SK-N-SH treated with all-trans-retinoic acid at 6 μM for 48 hours (cell line): ENCODE data around the gene BANP.
"Not testable (repeated sequence)": the region's sequence is repeated elsewhere in the genome, so short reads cannot be mapped to it uniquely, and the experiment has no call there.

Experiments used
- ATAC-seq: fragments of 200-7000 bp; cut with Tn5 transposase; 3 replicates; pipeline ENCODE4 v1.9.1; 2020; ENCODE audit warnings: mild to moderate bottlenecking, moderate library complexity
- ARNTL ChIP-seq: fragments of 450-650 bp; formaldehyde crosslinking; IDR thresholded peaks from 2 replicates; pipeline ENCODE4 v1.5.0; 2020; ENCODE audit warnings: low read depth, mild to moderate bottlenecking, moderate library complexity, borderline replicate concordance
- BACH2 ChIP-seq: fragments of 250-450 bp; sonication (Bioruptor Pico); IDR thresholded peaks from 2 replicates; pipeline ENCODE4 v1.9.0; 2021; ENCODE audit warnings: mild to moderate bottlenecking, borderline replicate concordance
- CREB5 ChIP-seq: fragments of 250-450 bp; sonication (Bioruptor Pico); IDR thresholded peaks from 2 replicates; pipeline ENCODE4 v1.5.1; 2020; ENCODE audit warnings: low read depth, mild to moderate bottlenecking, moderate library complexity
- CSDC2 ChIP-seq: fragments of 250-450 bp; sonication (Bioruptor Pico); IDR thresholded peaks from 2 replicates; pipeline ENCODE4 v1.5.0; 2020; ENCODE audit warnings: mild to moderate bottlenecking, moderate library complexity
- ESRRG ChIP-seq: fragments of 250-450 bp; sonication (Bioruptor Pico); IDR thresholded peaks from 2 replicates; pipeline ENCODE4 v1.6.1; 2021; ENCODE audit warnings: mild to moderate bottlenecking
- GLIS3 ChIP-seq: fragments of 250-450 bp; sonication (Bioruptor Pico); IDR thresholded peaks from 2 replicates; pipeline ENCODE4 v1.5.0; 2020; ENCODE audit warnings: mild to moderate bottlenecking, moderate library complexity
- ISL1 ChIP-seq: fragments of 250-450 bp; sonication (Bioruptor Pico); IDR thresholded peaks from 2 replicates; pipeline ENCODE4 v2.1.2; 2022; ENCODE audit warnings: mild to moderate bottlenecking, moderate library complexity
- OSR1 ChIP-seq: fragments of 250-450 bp; sonication (Bioruptor Pico); IDR thresholded peaks from 2 replicates; pipeline ENCODE4 v1.8.0; 2022; ENCODE audit warnings: moderate library complexity, mild to moderate bottlenecking, inconsistent platforms
- PATZ1 ChIP-seq: fragments of 250-450 bp; sonication (Bioruptor Pico); IDR thresholded peaks from 2 replicates; pipeline ENCODE4 v1.8.0; 2020; ENCODE audit warnings: mild to moderate bottlenecking, moderate library complexity, borderline replicate concordance
- POU6F1 ChIP-seq: fragments of 250-450 bp; sonication (Bioruptor Pico); IDR thresholded peaks from 2 replicates; pipeline ENCODE4 v1.8.0; 2021; ENCODE audit warnings: low read depth, mild to moderate bottlenecking, moderate library complexity, borderline replicate concordance
- PPARA ChIP-seq: fragments of 250-450 bp; sonication (Bioruptor Pico); IDR thresholded peaks from 2 replicates; pipeline ENCODE4 v1.5.0; 2020; ENCODE audit warnings: mild to moderate bottlenecking, borderline replicate concordance
- RARB ChIP-seq: fragments of 250-450 bp; sonication (Bioruptor Pico); IDR thresholded peaks from 2 replicates; pipeline ENCODE4 v1.8.0; 2021; ENCODE audit warnings: mild to moderate bottlenecking, moderate library complexity
- SNAI2 ChIP-seq: fragments of 250-450 bp; sonication (Bioruptor Pico); IDR thresholded peaks from 2 replicates; pipeline ENCODE4 v1.5.0; 2020; ENCODE audit warnings: mild to moderate bottlenecking, moderate library complexity
- TCF4 ChIP-seq: fragments of 250-450 bp; sonication (Bioruptor Pico); IDR thresholded peaks from 2 replicates; pipeline ENCODE4 v1.8.0; 2021; ENCODE audit warnings: mild to moderate bottlenecking, moderate library complexity, borderline replicate concordance
- TOX ChIP-seq: fragments of 250-450 bp; sonication (Bioruptor Pico); IDR thresholded peaks from 2 replicates; pipeline ENCODE4 v1.8.0; 2021; ENCODE audit warnings: mild to moderate bottlenecking, moderate library complexity, borderline replicate concordance
- ZC3H10 ChIP-seq: fragments of 250-450 bp; sonication (Bioruptor Pico); IDR thresholded peaks from 2 replicates; pipeline ENCODE4 v1.5.1; 2021; ENCODE audit warnings: mild to moderate bottlenecking, moderate library complexity
- ZFP30 ChIP-seq: fragments of 450-650 bp; formaldehyde crosslinking; IDR thresholded peaks from 2 replicates; pipeline ENCODE4 v1.5.0; 2022; ENCODE audit warnings: mild to moderate bottlenecking, moderate library complexity
- ZNF565 ChIP-seq: fragments of 450-650 bp; formaldehyde crosslinking; conservative IDR thresholded peaks from 2 replicates; pipeline ENCODE4 v1.5.0; 2020; ENCODE audit warnings: low read depth, mild to moderate bottlenecking, moderate library complexity
- ZNF70 ChIP-seq: fragments of 450-650 bp; formaldehyde crosslinking; IDR thresholded peaks from 2 replicates; pipeline ENCODE4 v1.5.0; 2020; ENCODE audit warnings: mild to moderate bottlenecking, moderate library complexity
- TF ChIP-seq, protein P1 (sequence below): fragments of 250-450 bp; sonication (Bioruptor Pico); IDR thresholded peaks from 2 replicates; pipeline ENCODE4 v1.5.0; 2020; ENCODE audit warnings: mild to moderate bottlenecking, moderate library complexity

Gene BANP

DNA sequence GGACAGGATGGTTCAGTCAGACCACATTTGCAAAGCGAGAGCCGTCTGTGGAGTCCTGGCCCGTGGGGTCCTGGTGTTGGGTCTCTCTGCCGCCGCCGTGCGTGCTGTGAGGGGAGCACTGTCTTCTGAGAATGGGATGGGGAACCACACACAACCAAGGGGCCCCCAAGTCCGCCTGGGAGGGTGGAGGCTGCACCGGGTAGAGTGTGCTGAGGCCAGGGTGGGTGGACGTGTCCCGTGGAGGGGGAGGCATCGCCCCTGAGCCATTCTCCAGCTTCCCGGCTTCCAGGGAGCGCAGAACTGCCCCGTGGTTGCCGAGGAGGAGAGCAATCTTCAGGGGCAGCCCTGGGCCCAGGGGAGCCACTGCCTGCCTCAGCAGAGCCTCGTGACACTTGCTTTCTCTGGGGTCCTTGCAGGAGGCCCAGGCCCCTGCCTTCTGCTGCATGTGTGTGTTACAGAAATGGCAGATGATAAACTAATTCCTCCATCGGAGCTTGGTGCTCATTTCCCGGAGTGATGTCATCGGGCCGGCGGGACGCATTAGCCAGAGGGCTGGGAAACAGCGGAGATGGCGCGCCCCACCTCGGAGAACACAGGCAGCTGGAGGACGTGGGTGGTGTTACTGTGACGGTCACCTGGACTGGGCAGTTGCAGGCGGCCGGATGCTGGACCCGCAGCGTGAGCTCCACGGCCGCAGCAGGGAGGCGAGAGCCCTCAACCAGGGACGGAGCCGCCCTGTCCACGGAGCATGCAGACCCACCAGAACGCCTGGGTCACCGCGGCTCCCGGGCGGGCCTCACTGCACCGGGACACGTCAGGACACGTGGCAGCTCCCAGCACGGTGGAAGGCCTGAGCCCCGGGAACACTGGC is 168.9 kb downstream of the BANP start:
- ATAC-seq = not testable (repeated sequence)

GRCh38 chr16:88120812-88121211 is 169.6 kb downstream of the BANP start:
- ATAC-seq = no peak
- no peak for TF ChIP-seq OSR1 (CRISPR knock-in tag)
- no peak for TF ChIP-seq GLIS3 (CRISPR knock-in tag)
- TF ChIP-seq ZNF70 = no peak
- no peak for TF ChIP-seq ZNF565 (CRISPR knock-in tag)
- no peak for TF ChIP-seq SNAI2 (CRISPR knock-in tag)
- no peak for TF ChIP-seq CSDC2 (CRISPR knock-in tag)
- TF ChIP-seq BACH2 (CRISPR knock-in tag) = no peak
- TF ChIP-seq, protein P1, sequence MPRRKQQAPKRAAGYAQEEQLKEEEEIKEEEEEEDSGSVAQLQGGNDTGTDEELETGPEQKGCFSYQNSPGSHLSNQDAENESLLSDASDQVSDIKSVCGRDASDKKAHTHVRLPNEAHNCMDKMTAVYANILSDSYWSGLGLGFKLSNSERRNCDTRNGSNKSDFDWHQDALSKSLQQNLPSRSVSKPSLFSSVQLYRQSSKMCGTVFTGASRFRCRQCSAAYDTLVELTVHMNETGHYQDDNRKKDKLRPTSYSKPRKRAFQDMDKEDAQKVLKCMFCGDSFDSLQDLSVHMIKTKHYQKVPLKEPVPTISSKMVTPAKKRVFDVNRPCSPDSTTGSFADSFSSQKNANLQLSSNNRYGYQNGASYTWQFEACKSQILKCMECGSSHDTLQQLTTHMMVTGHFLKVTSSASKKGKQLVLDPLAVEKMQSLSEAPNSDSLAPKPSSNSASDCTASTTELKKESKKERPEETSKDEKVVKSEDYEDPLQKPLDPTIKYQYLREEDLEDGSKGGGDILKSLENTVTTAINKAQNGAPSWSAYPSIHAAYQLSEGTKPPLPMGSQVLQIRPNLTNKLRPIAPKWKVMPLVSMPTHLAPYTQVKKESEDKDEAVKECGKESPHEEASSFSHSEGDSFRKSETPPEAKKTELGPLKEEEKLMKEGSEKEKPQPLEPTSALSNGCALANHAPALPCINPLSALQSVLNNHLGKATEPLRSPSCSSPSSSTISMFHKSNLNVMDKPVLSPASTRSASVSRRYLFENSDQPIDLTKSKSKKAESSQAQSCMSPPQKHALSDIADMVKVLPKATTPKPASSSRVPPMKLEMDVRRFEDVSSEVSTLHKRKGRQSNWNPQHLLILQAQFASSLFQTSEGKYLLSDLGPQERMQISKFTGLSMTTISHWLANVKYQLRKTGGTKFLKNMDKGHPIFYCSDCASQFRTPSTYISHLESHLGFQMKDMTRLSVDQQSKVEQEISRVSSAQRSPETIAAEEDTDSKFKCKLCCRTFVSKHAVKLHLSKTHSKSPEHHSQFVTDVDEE (CRISPR knock-in tag) = no peak
- no peak for TF ChIP-seq CREB5 (CRISPR knock-in tag)
- no peak for TF ChIP-seq TOX (CRISPR knock-in tag)
- TF ChIP-seq ESRRG (CRISPR knock-in tag) = no peak
- no peak for TF ChIP-seq ISL1
- TF ChIP-seq ZC3H10 (CRISPR knock-in tag) = no peak
- TF ChIP-seq POU6F1 (CRISPR knock-in tag) = no peak
- no peak for TF ChIP-seq TCF4
- TF ChIP-seq RARB (CRISPR knock-in tag) = no peak
- TF ChIP-seq PPARA (CRISPR knock-in tag) = no peak
- TF ChIP-seq ZFP30 = no peak
- no peak for TF ChIP-seq ARNTL

DNA sequence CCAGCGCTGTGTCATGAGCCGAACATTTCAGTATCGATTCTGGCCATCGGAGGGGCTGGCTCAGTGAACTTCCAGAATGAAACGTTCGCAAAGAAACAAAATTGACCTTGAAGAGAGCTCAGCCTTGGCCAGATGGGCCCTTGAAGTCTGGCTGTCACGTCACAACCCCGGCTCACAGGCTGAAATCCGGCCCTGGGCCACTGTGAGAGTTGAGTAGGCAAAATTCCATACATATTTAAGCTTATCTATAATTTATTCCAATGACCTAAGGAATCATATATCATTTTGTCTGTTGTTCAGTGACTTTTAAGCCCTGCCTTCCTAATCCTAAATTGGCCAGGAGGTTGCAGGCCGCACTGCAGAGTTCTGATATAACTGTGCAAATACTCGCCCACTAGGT is 170.2 kb downstream of the BANP start:
- not testable (repeated sequence) for ATAC-seq

DNA sequence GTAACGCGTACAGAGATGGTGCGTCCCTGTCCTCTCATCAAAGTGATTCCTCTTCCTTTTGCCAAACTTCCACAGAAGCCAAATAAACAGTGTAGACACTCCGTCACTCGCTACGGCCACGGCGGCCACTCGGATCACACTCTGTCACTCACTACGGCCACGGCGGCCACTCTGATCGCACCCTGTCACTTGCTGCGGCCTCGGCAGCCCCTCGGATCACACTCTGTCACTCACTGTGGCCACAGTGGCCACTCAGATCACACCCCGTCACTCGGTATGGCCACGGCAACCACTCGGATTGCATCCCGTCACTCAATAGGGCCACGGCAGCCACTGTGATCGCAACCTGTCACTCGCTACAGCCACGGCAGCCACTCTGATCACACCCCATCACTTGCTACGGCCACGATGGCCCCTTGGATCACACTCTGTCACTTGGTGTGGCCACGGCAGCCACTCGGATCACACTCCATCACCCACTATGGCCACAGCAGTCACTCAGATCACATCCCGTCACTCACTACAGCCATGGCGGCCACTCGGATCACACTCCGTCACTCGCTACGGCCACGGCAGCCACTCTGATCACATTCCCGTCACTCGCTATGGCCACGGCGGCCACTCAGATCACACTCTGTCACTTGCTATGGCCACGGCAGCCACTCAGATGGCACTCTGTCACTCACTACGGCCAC is 170.8 kb downstream of the BANP start:
- ATAC-seq = no peak
- TF ChIP-seq PATZ1 (CRISPR knock-in tag) = no peak
